IMR-90 (cell line): ENCODE measurements around the gene DENND2C. TPM values are rescaled to one million over a fixed set of nuclear protein-coding genes. Genes with fewer than 3 reads are reported as not detected.

ENCODE experiments used
- ATAC-seq: fragments of 200-7000 bp; cut with Tn5 transposase; 2 replicates; pipeline ENCODE4 v1.9.1; 2020; ENCODE audit warnings: low read depth, mild to moderate bottlenecking, moderate library complexity
- BruUV-seq: library from RNA; stranded (reverse); fragments of 400-500 nt; replicated peaks from 2 replicates; lab custom pipeline; 2021; lab: Mats Ljungman, UMichigan
- CTCF ChIA-PET: fragments of 300-600 bp; formaldehyde crosslinking; extraction: SDS; loops from one replicate; lab custom pipeline; 2021; ENCODE audit warnings: antibody characterized with exemption; lab: Yijun Ruan, JAX
- POLR2A ChIA-PET: fragments of 300-600 bp; sonication (Branson Sonifier 250); formaldehyde crosslinking; loops from one replicate; lab custom pipeline; 2022; ENCODE audit warnings: antibody characterized with exemption; ENCODE audit not compliant: unreplicated experiment; lab: Charles Lee
- DNase-seq: peaks from one replicate; pipeline ENCODE4 v3.0.0; 2013
- H2AFZ ChIP-seq: replicated peaks from 2 replicates; pipeline ENCODE3; 2013; ENCODE audit warnings: low read length, mild to moderate bottlenecking; ENCODE audit not compliant: poor library complexity
- H2AK5ac ChIP-seq: 2 replicates; pipeline ENCODE4 v1.6.1; 2013; ENCODE audit warnings: low read depth, low read length, inconsistent platforms
- H2AK9ac ChIP-seq: replicated peaks from 2 replicates; pipeline ENCODE3; 2013; ENCODE audit warnings: mild to moderate bottlenecking, low read depth, low read length, moderate library complexity; ENCODE audit not compliant: poor library complexity
- H2BK120ac ChIP-seq: 2 replicates; pipeline ENCODE4 v1.6.1; 2013; ENCODE audit warnings: low read depth, low read length, inconsistent platforms
- H2BK15ac ChIP-seq: 3 replicates; pipeline ENCODE4 v1.6.1; 2013; ENCODE audit warnings: low read depth, low read length, inconsistent platforms
- H2BK20ac ChIP-seq: 2 replicates; pipeline ENCODE4 v1.6.1; 2013; ENCODE audit warnings: low read depth, mild to moderate bottlenecking, inconsistent platforms, low read length, moderate library complexity
- H2BK5ac ChIP-seq: 2 replicates; pipeline ENCODE4 v1.6.1; 2013; ENCODE audit warnings: mild to moderate bottlenecking, low read depth, low read length, inconsistent platforms; ENCODE audit not compliant: poor library complexity, severe bottlenecking
- H3K14ac ChIP-seq: replicated peaks from 2 replicates; pipeline ENCODE4 v1.6.1; 2013; ENCODE audit warnings: low read depth, low read length, inconsistent platforms
- H3K18ac ChIP-seq: 2 replicates; pipeline ENCODE4 v1.6.1; 2013; ENCODE audit warnings: low read depth, low read length, control low read depth
- H3K23ac ChIP-seq: 2 replicates; pipeline ENCODE4 v1.6.1; 2013; ENCODE audit warnings: low read depth, low read length, inconsistent platforms
- H3K27ac ChIP-seq: 2 replicates; pipeline ENCODE4 v1.5.1; 2013; ENCODE audit warnings: mild to moderate bottlenecking, control low read depth, low read length; ENCODE audit not compliant: insufficient read depth
- H3K27me3 ChIP-seq: 2 replicates; pipeline ENCODE4 v1.6.1; 2013; ENCODE audit warnings: low read length; ENCODE audit not compliant: control insufficient read depth, insufficient read depth
- H3K36me3 ChIP-seq: 2 replicates; pipeline ENCODE4 v1.6.1; 2013; ENCODE audit warnings: low read length, mixed read lengths; ENCODE audit not compliant: control insufficient read depth, insufficient read depth
- H3K4ac ChIP-seq: 2 replicates; pipeline ENCODE4 v1.6.1; 2013; ENCODE audit warnings: low read depth, low read length, inconsistent platforms
- H3K4me1 ChIP-seq: 2 replicates; pipeline ENCODE4 v1.6.1; 2013; ENCODE audit warnings: low read length, mixed read lengths; ENCODE audit not compliant: control insufficient read depth, insufficient read depth
- H3K4me2 ChIP-seq: 2 replicates; pipeline ENCODE4 v1.6.1; 2013; ENCODE audit warnings: low read depth, mild to moderate bottlenecking, control low read depth, low read length, moderate library complexity
- H3K4me3 ChIP-seq: 2 replicates; pipeline ENCODE4 v1.5.1; 2013; ENCODE audit warnings: low read depth, mild to moderate bottlenecking, control low read depth, low read length, moderate library complexity; ENCODE audit not compliant: insufficient read depth
- H3K56ac ChIP-seq: 2 replicates; pipeline ENCODE4 v1.6.1; 2013; ENCODE audit warnings: low read length, inconsistent platforms; ENCODE audit not compliant: insufficient read depth; ENCODE audit errors: extremely low read depth
- H3K79me1 ChIP-seq, 2 experiments: 2 replicates each; pipeline ENCODE4 v1.6.1; 2013; ENCODE audit warnings: low read length in 2 of 2, inconsistent platforms in 1 of 2, low read depth in 1 of 2
- H3K9ac ChIP-seq: 2 replicates; pipeline ENCODE4 v1.6.1; 2013; ENCODE audit warnings: low read depth, low read length, control low read depth
- H3K9me1 ChIP-seq: 2 replicates; pipeline ENCODE4 v1.6.1; 2013; ENCODE audit warnings: low read length, inconsistent platforms; ENCODE audit not compliant: insufficient read depth
- H3K9me3 ChIP-seq: 2 replicates; pipeline ENCODE4 v1.6.1; 2013; ENCODE audit warnings: low read length; ENCODE audit not compliant: control insufficient read depth, insufficient read depth
- H4K20me1 ChIP-seq: 2 replicates; pipeline ENCODE4 v1.6.1; 2013; ENCODE audit warnings: low read length, inconsistent platforms; ENCODE audit not compliant: insufficient read depth
- H4K5ac ChIP-seq: 2 replicates; pipeline ENCODE4 v1.6.1; 2013; ENCODE audit warnings: mild to moderate bottlenecking, low read depth, low read length, control low read depth
- H4K8ac ChIP-seq, 2 experiments: 2 replicates each; pipeline ENCODE4 v1.6.1; 2013; ENCODE audit warnings: low read depth in 2 of 2, low read length in 2 of 2, control low read depth in 1 of 2, inconsistent platforms in 1 of 2
- H4K91ac ChIP-seq: 2 replicates; pipeline ENCODE4 v1.6.1; 2013; ENCODE audit warnings: low read depth, low read length, inconsistent platforms; ENCODE audit not compliant: insufficient read depth
- BHLHE40 ChIP-seq: fragments of 150-350 bp; IDR thresholded peaks from 2 replicates; pipeline ENCODE4 v1.6.1; 2016; ENCODE audit warnings: mild to moderate bottlenecking, low read depth, low read length
- FOS ChIP-seq: fragments of 150-350 bp; IDR thresholded peaks from 2 replicates; pipeline ENCODE4 v1.6.1; 2016; ENCODE audit warnings: low read depth, low read length
- MAFK ChIP-seq: IDR thresholded peaks from 2 replicates; pipeline ENCODE4 v1.6.1; 2012; ENCODE audit warnings: low read depth, low read length, improper control_type of control experiment
- MAZ ChIP-seq: IDR thresholded peaks from 2 replicates; pipeline ENCODE4 v1.6.1; 2012; ENCODE audit warnings: low read depth, mild to moderate bottlenecking, low read length, improper control_type of control experiment, moderate library complexity, borderline replicate concordance
- MXI1 ChIP-seq: IDR thresholded peaks from 2 replicates; pipeline ENCODE4 v1.6.1; 2012; ENCODE audit warnings: low read depth, mild to moderate bottlenecking, low read length, moderate library complexity, borderline replicate concordance
- NFE2L2 ChIP-seq: fragments of 150-350 bp; IDR thresholded peaks from 2 replicates; pipeline ENCODE4 v1.6.1; 2016; ENCODE audit warnings: low read depth, mild to moderate bottlenecking, low read length
- RAD21 ChIP-seq: IDR thresholded peaks from 2 replicates; pipeline ENCODE4 v1.6.1; 2012; ENCODE audit warnings: low read length, improper control_type of control experiment
- USF2 ChIP-seq: fragments of 150-350 bp; IDR thresholded peaks from 2 replicates; pipeline ENCODE4 v1.6.1; 2017; ENCODE audit warnings: mild to moderate bottlenecking, antibody characterized with exemption, low read length, low read depth
- dilution Hi-C: fragments of 300-500 bp; cut with HindIII; formaldehyde crosslinking; loops from one replicate; pipeline ENCODE4 v1.14.3; 2018; ENCODE audit warnings: low sequenced_read_pairs; ENCODE audit not compliant: unreplicated experiment
- in situ Hi-C: fragments of 300-500 bp; cut with MboI; formaldehyde crosslinking; loops from 3 replicates; pipeline ENCODE4 v1.14.3; 2019; ENCODE audit warnings: low sequenced_read_pairs, inconsistent platforms, mixed read lengths
- intact Hi-C: fragments of 100-400 bp; cut with micrococcal nuclease; formaldehyde crosslinking; loops from 2 replicates; pipeline ENCODE4 v1.10.0; 2022
- polyA plus RNA-seq, 3 experiments: library from polyadenylated mRNA; depleted of rRNA; stranded (reverse); fragments of >200 nt; gene quantifications; 2 replicates each; pipeline ENCODE4 v1.2.3, GENCODE V29; 2012; ENCODE audit warnings: low replicate concordance in 1 of 3
- total RNA-seq: library from RNA; depleted of rRNA; stranded (reverse); fragments of >200 nt; gene quantifications from 2 replicates; pipeline ENCODE4 v1.2.3, GENCODE V29; 2012
- TF ChIP-seq, protein P1 (sequence below): conservative IDR thresholded peaks from 2 replicates; pipeline ENCODE4 v1.5.1; 2012; ENCODE audit warnings: mild to moderate bottlenecking, low read depth, low read length, improper control_type of control experiment

DENND2C gene
- total and polyA plus RNA-seq, 2 of the 4 experiments (the other 2 are of a cell fraction): 0.58 to 2.2 TPM

DNA sequence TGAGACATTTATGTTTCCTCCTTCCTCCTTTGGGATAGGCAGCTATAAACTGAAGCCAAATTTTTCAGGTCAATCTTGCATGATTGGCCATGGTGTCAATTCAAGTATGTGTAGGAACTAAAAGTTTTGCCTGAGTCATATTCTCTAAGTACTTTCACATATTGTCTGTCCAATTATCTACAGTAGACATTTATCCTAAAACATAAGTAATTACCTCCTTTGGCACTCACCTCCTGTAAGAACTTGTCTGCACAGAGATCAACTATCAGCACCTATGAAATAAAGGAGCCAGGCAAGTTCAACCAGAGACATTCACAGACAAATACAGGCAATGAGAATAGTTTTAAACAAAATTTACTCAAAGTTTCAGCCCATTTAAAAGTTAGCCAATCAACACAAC is 74.2 kb downstream of the DENND2C start:
- Histone ChIP-seq H3K27ac (no peak overlapping the region), H4K5ac (no peak overlapping the region), H2AK5ac (no peak overlapping the region), H3K9me3 (no peaks in the 10 kb centered on the region), H3K9ac (no peak overlapping the region), H3K56ac (no peak overlapping the region), H3K4me3 (no peak overlapping the region), H3K23ac (no peak overlapping the region), H2BK120ac (no peak overlapping the region), H4K8ac (no peak overlapping the region), H2BK20ac (no peak overlapping the region), H3K4me1 (no peaks in the 10 kb centered on the region), H2AK9ac (no peak overlapping the region), H4K91ac (no peak overlapping the region), H3K9me1 (no peaks in the 10 kb centered on the region), H3K79me1 (no peaks in the 10 kb centered on the region), H2AFZ (no peak overlapping the region), H3K18ac (no peak overlapping the region), H3K27me3 (no peaks in the 10 kb centered on the region), H4K20me1 (no peaks in the 10 kb centered on the region), H3K36me3 (no peaks in the 10 kb centered on the region), H2BK5ac (no peak overlapping the region), H2BK15ac (no peak overlapping the region), H3K4ac (no peak overlapping the region), H3K4me2 (no peak overlapping the region), H3K14ac (no peak overlapping the region)
- intact Hi-C loops (no loop called here), in situ Hi-C loops (no loop called here), dilution Hi-C loops (no loop called here)
- BruUV-seq: no TSS peak
- DNase-seq (no peak), ATAC-seq (no peak)
- ChIA-PET CTCF (no interaction called here), POLR2A (no interaction called here)
- TF ChIP-seq BHLHE40: no peak
- TF ChIP-seq, protein P1, sequence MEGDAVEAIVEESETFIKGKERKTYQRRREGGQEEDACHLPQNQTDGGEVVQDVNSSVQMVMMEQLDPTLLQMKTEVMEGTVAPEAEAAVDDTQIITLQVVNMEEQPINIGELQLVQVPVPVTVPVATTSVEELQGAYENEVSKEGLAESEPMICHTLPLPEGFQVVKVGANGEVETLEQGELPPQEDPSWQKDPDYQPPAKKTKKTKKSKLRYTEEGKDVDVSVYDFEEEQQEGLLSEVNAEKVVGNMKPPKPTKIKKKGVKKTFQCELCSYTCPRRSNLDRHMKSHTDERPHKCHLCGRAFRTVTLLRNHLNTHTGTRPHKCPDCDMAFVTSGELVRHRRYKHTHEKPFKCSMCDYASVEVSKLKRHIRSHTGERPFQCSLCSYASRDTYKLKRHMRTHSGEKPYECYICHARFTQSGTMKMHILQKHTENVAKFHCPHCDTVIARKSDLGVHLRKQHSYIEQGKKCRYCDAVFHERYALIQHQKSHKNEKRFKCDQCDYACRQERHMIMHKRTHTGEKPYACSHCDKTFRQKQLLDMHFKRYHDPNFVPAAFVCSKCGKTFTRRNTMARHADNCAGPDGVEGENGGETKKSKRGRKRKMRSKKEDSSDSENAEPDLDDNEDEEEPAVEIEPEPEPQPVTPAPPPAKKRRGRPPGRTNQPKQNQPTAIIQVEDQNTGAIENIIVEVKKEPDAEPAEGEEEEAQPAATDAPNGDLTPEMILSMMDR: no peak
- no peak for TF ChIP-seq NFE2L2
- TF ChIP-seq FOS: no peak
- no peak for TF ChIP-seq USF2
- no peak for TF ChIP-seq MXI1
- TF ChIP-seq RAD21: no peak
- TF ChIP-seq MAFK: no peak
- no peak for TF ChIP-seq MAZ
